Inferior parietal cortex (tissue), 1 donor: ENCODE measurements around the gene RAP2B.

Experiments used
- DNase-seq: peaks from one replicate; pipeline ENCODE4 v3.0.0-alpha.2; 2016; ENCODE audit errors: extremely low spot score

Gene RAP2B

GRCh38 chr3:153160451-153161137, 1.4 kb upstream of the RAP2B start:
- DNase-seq: peak; percentile 36

GRCh38 chr3:153161138-153161713, 800 bp upstream of the RAP2B start:
- peak; percentile 96 for DNase-seq

DNA sequence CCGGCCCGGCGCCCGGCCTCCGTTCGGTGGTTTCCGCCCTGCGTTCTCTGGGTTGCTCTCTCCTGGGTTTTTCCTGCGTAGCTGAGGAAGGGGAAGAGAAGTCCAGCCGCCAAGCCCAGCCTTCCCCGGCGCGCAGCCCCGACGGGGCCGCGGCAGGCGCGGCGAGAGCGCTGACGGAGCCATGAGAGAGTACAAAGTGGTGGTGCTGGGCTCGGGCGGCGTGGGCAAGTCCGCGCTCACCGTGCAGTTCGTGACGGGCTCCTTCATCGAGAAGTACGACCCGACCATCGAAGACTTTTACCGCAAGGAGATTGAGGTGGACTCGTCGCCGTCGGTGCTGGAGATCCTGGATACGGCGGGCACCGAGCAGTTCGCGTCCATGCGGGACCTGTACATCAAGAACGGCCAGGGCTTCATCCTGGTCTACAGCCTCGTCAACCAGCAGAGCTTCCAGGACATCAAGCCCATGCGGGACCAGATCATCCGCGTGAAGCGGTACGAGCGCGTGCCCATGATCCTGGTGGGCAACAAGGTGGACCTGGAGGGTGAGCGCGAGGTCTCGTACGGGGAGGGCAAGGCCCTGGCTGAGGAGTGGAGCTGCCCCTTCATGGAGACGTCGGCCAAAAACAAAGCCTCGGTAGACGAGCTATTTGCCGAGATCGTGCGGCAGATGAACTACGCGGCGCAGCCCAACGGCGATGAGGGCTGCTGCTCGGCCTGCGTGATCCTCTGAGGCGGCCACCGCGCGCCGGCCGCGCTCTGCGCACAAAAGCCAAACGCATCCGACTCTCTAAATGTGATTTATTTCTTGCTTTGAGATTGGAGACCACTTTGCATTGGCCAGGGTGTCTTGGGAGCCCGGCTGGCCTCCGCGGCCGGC, 727 bp downstream of the RAP2B start:
- peak; percentile 20 for DNase-seq

DNA sequence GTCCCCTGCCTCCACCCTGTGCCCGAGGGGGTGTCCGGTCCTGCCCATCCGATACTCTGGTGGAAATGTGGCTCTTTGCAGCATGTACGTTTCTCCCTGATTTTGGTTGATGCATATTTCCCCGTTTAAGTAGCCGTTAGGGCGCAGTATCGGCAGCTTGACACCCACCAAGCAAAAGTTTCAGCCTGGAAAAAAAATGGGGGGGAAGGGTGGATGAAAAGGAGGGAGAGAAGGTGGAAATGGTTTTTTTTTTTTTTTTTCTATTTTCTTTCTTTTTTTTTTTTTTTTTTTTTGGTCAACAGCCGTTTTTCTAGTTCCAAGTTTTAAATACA, 1.3 kb downstream of the RAP2B start:
- peak; percentile 40 for DNase-seq

GRCh38 chr3:153163756-153164550, 1.9 kb downstream of the RAP2B start:
- peak; percentile 12 for DNase-seq

DNA sequence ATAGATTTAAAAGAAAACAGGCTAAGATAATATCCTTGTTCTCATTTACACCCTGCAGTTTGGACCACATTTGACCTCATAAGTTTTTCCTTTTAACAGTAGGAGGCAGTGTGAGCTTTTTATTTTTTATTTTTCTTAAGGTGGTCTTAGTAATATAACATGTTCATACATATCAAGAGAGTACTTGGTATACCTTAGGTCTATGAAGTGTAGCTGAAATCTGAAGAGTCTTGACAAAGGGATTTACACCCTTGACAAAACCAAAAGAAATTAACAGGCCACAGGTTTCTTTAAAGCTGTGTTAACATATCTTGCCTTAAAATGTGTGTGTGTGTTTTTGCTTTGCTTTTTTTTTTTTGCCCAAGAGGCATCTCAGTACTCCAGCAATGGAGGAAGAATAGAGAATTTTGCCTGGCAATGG, 3.2 kb downstream of the RAP2B start:
- DNase-seq: peak; percentile 32

- DNase-seq: no peak
Measured at GRCh38 chr3:153166206-153166605, 4.2 kb downstream of the RAP2B start.

DNA sequence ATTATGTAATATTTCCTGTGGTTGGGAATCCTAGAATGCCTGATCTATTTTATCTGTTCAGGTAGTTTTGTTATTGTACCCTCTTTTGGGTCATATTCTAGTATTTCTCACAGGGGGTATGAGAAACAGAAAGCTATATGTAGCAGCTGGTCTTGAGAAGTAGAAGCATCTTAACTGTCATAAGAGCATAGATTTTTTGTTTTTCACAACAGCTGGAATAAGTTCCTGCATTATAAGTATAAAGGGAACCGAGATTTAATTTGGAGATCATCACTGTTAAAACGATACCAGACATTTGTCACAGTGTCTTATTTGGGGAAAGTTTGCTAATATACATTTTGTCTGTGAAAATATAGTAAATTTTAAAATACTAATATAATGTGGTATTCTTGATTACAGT, 4.8 kb downstream of the RAP2B start:
- DNase-seq: no peak

DNA sequence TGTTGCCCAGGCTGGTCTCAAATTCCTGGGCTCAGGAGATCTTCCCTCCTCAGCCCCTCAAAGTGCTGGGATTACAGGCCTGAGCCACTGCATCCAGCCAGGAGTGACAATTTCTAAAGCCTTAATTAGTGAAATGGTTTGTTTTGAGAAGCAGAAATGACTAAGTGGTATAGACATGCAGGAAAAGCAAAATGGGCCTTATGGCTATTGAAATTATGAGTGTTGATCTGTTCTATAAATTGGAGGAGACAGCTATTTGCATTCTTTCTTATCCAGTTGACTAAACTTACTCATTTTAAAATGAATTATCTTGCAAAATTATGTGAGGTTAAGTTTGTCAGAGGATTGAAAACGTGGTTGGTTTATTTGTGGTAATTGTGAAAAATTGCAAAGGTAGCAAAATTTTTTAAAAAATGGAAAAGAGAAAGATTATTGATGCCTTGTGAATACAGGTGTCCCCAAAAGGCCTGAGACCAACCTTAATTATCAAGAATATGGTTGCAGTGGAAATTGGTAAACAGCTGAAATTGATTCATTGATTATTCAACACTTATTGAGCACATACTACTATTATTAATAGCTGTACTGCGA, 7.9 kb downstream of the RAP2B start:
- no peak for DNase-seq

GRCh38 chr3:153171256-153171655, 9.2 kb downstream of the RAP2B start:
- DNase-seq: no peak

GRCh38 chr3:153171918-153172317, 9.9 kb downstream of the RAP2B start:
- no peak for DNase-seq

- no peak for DNase-seq
Measured at GRCh38 chr3:153172796-153173757, 11.1 kb downstream of the RAP2B start.

GRCh38 chr3:153173758-153174516, 11.9 kb downstream of the RAP2B start:
- no peak for DNase-seq

- no peak for DNase-seq
Measured at GRCh38 chr3:153176197-153176596, 14.2 kb downstream of the RAP2B start.

GRCh38 chr3:153180860-153181372, 18.9 kb downstream of the RAP2B start:
- no peak for DNase-seq

GRCh38 chr3:153182501-153183293, 20.7 kb downstream of the RAP2B start:
- no peak for DNase-seq

DNA sequence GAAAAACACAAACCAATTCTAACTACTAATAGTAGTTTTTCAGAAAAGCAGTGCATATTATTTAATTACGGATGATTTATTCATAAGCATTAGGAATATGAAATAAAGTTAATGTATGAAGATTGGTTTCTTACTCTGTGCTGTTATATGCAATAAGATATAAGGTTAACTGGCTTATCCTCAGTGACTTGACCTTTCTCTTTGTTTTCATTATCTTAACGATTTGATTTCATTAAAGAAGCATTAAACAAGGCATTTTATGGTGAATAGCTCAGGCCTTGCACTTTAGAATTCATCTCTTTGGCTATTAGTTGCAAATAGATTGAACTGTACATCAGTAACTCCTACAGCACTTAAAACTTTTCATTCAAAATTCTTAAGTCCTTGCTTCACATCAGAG, 28.9 kb downstream of the RAP2B start:
- no peak for DNase-seq

DNA sequence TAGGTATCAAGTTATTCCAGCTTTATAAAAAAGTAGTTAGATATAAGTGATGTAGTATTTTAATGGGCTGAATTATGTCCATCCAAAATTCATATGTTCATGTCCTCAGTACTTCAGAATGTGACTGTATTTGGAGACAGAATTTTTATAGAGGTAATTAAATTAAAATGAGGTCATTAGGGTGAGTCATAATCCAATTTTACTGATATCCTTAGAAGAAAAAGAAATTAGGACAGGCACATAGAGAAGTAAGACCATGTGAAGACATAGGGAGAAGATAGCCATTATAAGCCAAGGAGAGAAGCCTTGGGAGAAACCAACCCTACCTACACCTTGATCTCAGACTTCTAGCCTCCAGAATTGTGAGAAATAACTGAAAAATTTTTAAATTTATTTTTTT, 30.3 kb downstream of the RAP2B start:
- DNase-seq: no peak
